Heart left ventricle (tissue), 13 donors: ENCODE data around the gene NME7.

Experiments used
- CTCF ChIP-seq, 12 donors: fragments of 200-600 bp; sonication (generic) in 4 of 12; IDR thresholded peaks; one replicate each; pipeline versions ENCODE4 v1.5.0 to v1.8.0; 2018 to 2022; ENCODE audit warnings: antibody characterized with exemption in 12 of 12, mild to moderate bottlenecking in 5 of 12
- POLR2A ChIP-seq, 2 donors: fragments of 450-650 bp; IDR thresholded peaks; one replicate each; pipeline ENCODE4 v1.6.1; 2017; ENCODE audit warnings: antibody characterized with exemption in 2 of 2, mild to moderate bottlenecking in 2 of 2, moderate library complexity in 2 of 2
- donor health status: ischemic (EF 13 %, LVEDD 7.1; RV severe dilation, severe dysfunction).
- donor health status: DM: no; HTN: yes; CAD: no.
- donor health status: DM: no; HTN: no; CAD: no.
- donor health status: ischemic (EF 25% LVEDD 6.9; RV normal size, moderate dysfunction).
- donor health status: ischemic (EF 25% LVEDD 5.7; RV mildly dilated, moderate dysfunction).
- donor health status: ischemic (EF 35%, LVEDD 5.7; RV mildly dilated, moderate dysfunction).
- donor health status: nonischemic (EF 11% LVEDD 7.7; RV severe dilation, severe dysfunction).
- donor health status: DM: yes; HTN: yes; CAD: no.
- donor health status: PGD.
- donor health status: ischemic (EF 29% LVEDD 5.4; RV normal size, mild dysfunction).
- donor health status: nonischemic (EF 23%, LVEDD 6.1; RV moderate dilation, normal function).

GRCh38 chr1:169105434-169106094, 262.0 kb downstream of the NME7 start:
- TF ChIP-seq CTCF (IDR thresholded peaks at IDR 0.05) = peak in 1 of 12 donors; percentile 8
- TF ChIP-seq POLR2A (IDR thresholded peaks at IDR 0.05) = no peak
